GM21526 (cell line): Measurements from ENCODE around the gene C12orf54.
"Not testable (repeated sequence)": the region's sequence is repeated elsewhere in the genome, so short reads cannot be mapped to it uniquely, and the experiment has no call there.

Experiments used
- ATAC-seq: cut with Tn5 transposase; IDR thresholded peaks from one replicate; pipeline ENCODE4 v1.9.1; 2021; ENCODE audit warnings: moderate library complexity; ENCODE audit not compliant: unreplicated experiment, low FRiP score

C12orf54 gene

DNA sequence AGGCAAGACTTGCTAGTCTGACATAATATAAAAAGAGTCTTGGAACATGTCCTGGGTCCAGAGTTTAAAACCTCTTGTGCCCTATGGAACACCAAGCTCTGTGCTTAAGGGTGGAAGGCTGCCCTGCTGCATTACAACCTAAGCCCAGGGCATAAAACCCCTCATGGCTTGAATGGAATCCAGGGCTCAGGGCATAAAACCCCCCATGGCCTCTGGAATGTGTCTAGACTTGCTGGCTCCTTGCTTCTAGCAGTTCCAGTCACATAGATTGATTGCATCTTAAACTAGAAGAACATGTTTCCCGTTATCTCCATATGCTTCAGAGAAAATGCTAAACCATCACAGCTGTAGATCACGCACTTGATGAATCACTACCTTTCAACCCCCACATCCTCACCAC is 24.5 kb downstream of the C12orf54 start:
- not testable (repeated sequence) for ATAC-seq

DNA sequence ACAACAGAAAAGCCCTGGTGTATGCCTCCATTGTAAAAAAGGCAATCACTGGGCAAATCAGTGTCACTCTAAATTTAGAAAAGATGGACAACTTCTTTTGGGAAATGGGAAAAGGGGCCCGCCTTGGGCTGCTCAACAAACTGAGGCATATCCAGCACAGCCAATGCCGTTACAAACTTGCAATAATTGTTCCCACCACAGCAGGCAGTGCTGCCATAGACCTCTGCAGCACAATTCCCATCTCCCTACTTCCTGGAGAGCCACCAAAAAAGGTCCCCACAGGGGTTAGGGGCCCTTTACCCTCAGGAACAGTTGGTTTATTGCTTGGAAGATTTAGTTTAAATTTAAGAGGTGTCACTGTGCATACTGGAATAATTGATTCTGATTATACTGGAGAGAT is 26.7 kb downstream of the C12orf54 start:
- ATAC-seq = no peak

DNA sequence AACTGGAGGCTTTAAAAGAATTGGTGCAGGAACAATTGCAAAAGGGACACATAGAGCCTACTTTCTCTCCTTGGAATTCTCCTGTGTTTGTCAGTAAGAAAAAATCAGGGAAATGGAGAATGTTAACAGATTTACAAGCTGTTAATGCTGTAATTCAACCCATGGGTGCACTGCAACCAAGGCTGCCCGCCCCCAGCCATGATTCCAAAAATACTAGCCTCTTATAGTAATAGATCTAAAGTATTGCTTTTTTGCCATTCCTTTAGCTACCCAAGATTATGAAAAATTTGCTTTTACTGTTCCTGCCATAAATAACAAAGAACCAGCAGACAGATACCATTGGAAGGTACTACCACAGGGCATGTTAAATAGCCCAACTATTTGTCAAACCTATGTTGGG is 27.8 kb downstream of the C12orf54 start:
- no peak for ATAC-seq

DNA sequence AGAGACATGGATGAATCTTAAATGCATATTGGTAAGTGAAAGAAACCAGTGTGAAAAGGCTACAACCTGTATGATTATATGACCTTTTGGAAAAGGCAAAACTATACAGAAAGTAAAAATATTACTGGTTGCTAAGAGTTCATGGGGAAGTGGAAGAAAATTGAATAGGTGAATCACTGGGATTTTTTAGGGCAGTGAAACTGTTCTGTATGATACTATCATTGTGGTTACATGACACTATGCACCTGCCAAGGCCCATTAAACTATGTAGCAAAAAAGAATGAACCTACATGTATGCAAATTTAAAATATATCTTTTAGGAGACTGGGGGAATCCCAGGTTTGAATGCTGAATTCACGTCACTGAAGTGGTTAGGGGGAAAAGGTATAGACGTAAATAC is 30.6 kb downstream of the C12orf54 start:
- peak; percentile 81 for ATAC-seq

DNA sequence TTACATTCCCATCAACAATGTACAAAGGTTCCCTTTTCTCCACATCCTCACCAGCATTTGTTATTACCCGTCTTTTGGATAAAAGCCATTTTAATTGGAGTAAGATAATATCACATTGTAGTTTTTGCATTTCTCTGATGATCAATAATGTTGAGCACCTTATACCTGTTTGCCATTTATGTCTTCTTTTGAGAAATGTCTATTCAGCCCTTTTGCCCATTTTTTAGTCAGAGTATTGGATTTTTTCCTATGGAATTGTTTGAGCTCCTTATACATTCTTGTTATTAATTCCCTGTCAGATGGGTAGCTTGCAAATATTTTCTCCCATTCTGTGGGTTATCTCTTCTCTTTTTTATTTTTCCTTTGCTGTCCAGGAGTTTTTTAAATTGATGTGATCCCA is 32.4 kb downstream of the C12orf54 start:
- ATAC-seq = no peak

DNA sequence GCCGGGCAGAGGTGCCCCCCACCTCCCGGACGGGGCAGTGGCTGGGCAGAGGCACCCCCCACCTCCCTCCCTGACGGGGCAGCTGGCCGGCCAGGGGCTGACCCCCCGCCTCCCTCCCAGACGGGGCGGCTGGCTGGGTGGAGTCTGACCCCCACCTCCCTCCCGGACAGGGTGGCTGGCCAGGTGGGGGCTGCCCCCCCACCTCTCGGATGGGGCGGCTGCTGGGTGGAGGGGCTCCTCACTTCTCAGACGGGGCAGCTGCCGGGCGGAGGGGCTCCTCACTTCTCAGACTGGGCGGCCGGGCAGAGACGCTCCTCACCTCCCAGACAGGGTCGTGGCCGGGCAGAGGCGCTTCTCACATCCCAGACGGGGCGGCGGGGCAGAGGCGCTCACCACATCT is 38.1 kb downstream of the C12orf54 start:
- not testable (repeated sequence) for ATAC-seq

DNA sequence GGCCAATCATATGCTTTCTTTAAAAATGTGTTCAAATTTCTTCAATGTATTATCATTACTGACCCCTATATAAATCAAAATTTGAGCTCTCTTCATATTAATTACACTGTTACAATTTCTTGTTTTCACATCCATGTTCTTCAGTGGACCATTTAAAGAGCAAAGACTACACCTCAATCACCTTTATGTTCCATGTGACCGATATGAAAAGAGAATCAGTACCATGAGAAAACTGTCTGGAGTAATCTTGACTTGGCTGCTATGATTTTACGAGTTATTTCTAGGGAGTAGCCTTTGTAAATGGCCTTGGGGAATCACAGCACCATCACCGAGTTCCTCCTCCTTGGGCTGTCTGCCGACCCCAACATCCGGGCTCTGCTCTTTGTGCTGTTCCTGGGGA is 43.0 kb downstream of the C12orf54 start, which contains the start of gene OR8S1:
OR8S1 (plus strand) TSS at position 301 of the 400 bp plus-strand sequence; CDS start at position 301, 0 bp downstream.
- ATAC-seq = no peak

DNA sequence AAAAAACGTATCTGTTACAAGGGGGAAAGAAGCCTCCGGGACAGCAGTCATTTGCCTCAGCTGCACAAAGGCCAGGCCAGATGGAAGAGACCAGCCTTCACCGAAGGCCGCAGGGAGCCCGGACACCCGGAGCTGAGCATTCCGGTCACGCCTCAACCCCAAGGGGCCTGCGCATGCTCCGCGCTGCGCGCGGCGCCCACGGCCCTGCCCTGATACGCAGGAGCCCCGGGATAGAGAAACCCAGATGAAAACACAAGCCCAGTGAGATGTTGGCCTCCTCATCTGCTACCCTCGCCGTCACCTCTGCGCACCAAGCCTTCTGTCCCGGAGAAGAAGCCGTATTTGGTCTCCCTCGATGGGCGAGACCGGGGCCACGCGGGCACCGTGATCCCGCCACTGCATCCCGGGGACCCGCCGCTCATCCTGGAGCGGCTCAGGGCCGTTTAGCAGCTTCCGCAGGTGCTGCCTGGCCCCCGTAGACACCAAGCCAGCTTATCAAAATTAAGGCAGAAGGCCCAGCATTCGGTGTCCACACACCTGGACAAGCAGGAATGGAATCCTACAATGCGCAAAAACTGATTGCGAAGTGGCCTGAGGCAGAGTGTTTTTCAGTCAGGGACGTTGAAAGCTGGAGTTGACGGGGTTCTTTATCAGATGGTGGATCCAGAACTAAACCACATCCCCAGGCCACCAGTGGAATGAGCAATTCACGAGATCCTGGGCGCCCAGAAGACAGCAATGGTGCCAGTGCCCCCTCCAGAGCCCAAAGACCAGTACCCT is 45.8 kb downstream of the C12orf54 start:
- ATAC-seq = no peak

DNA sequence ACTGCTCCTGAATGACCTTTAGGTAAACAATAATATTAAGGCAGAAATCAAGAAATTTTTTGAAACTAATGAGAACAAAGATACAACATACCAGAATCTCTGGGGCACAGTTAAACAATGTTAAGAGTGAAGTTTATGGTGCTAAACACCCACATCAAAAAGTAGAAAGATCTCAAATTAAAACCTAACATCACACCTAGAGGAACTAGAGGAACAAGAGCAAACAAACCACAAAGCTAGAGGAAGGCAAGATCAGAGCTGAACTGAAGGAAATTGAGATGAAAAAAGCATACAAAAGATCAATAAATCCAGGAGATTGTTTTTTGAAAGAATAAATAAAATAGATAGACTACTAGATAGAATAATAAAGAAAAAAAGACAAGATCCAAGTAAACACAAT is 50.3 kb downstream of the C12orf54 start:
- no peak for ATAC-seq

DNA sequence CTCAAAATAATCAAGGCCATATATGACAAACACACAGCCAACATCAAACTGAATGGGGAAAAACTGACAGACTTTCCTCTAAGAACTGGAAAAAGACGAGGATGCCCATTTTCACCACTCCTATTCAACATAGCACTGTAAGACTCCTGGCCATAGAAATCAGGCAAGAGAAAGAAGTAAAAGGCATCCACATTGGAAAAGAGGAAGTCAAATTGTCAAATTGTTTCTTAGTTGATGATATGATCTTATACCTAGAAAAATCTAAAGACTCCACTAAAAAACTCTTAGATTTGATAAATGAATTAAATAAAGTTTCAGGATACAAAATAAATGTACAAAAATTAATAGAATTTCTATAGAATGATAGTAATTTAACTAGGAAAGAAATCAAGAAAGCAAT is 54.3 kb downstream of the C12orf54 start:
- ATAC-seq = no peak

DNA sequence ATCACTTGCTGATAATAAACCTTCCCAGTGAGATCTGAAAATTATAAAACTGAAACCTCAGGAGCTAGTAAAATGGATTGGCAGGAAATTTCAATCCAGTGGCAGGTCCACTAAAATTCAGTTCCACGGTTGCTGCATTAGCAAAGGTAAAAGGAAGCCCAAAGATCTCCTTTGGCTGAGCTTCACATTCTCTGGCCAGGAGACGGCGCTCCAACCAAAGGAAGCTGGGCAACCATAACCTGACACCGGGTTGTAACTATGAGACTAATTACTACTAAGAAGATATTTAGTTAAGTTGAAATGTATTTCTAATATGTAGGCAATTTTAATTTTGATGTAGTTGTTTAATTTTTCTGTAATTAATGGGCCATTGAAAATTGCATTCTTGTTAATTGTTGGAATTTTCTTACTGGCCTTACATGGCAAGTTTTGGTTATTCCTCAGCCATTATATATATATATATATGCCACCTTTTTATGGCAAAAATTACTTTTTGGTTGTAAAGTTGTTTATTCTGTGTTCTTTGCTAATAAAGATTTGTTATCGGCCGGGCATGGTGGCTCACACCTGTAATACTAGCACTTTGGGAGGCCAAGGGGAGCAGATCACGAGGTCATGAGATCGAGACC is 60.1 kb downstream of the C12orf54 start:
- ATAC-seq = no peak

DNA sequence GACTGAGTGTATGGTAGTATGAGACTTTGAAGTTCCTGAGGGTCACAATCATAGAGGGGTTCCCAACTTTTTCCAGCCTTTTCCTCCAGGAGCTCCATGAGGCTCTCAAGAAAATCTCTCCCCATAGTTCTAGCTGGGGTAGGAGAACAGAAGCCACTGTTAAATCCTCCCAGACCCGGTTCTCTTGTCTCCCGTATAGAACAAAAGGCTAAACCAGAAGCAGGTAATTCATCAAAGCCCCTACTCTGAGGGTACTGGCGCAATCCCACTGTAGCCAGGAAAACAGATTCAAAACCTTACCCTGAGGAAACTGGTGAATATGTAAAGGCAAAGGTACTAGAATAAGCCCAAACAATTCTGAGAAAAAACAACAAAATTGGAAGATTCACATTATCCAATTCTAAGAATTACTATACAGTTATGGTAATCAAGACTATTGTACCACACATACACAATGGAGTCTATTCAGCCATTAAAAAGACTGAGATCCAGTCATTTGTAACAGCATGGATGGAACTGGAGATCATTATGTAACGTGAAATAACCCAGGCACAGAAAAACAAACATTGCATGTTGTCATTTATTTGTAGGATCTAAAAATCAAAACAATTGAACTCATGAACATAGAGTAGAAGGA is 63.7 kb downstream of the C12orf54 start:
- ATAC-seq = no peak
